Measurements from ENCODE around the gene TSEN15. TPM values are rescaled to one million over a fixed set of nuclear protein-coding genes. Genes with fewer than 3 reads are reported as not detected.
"Not testable (repeated sequence)": the region's sequence is repeated elsewhere in the genome, so short reads cannot be mapped to it uniquely, and the experiment has no call there.

TSEN15 gene
- total RNA-seq, 1 donor from 2014 or later = 24.5 TPM

GRCh38 chr1:184035719-184036516, 15.6 kb upstream of the TSEN15 start:
- Mint-ChIP-seq H3K27ac (no peak overlapping the region), H3K4me1 (ENCODE audit: unreplicated experiment) (peaks cover 9% of the 10 kb centered on the region), H3K9me3 (no peaks in the 10 kb centered on the region), H3K36me3 (no peaks in the 10 kb centered on the region), H3K27me3 (peaks cover 83% of the 10 kb centered on the region), H3K4me3 (peak overlapping the region; percentile 80)
- no peak for DNase-seq (ENCODE audit: extremely low spot score, unreplicated experiment)
- TF ChIP-seq CTCF (conservative IDR thresholded peaks at IDR 0.05) = peak; percentile 30

GRCh38 chr1:184036517-184036949, 15.0 kb upstream of the TSEN15 start:
- TF ChIP-seq CTCF (conservative IDR thresholded peaks at IDR 0.05) = peak; percentile 6
- no peaks in the 10 kb centered on the region for H3K9me3 Mint-ChIP-seq
- H3K27ac Mint-ChIP-seq = no peak overlapping the region
- peaks cover 9% of the 10 kb centered on the region for H3K4me1 Mint-ChIP-seq (ENCODE audit: unreplicated experiment)
- H3K27me3 Mint-ChIP-seq = peaks cover 81% of the 10 kb centered on the region
- no peaks in the 10 kb centered on the region for H3K36me3 Mint-ChIP-seq
- H3K4me3 Mint-ChIP-seq = peak overlapping the region; percentile 80
- DNase-seq (ENCODE audit: extremely low spot score, unreplicated experiment) = peak; percentile 70

- H3K9me3 Mint-ChIP-seq = no peaks in the 10 kb centered on the region
- no peaks in the 10 kb centered on the region for H3K36me3 Mint-ChIP-seq
- peak overlapping the region; percentile 82 for H3K4me3 Mint-ChIP-seq
Observed at GRCh38 chr1:184037849-184038591, 13.5 kb upstream of the TSEN15 start.

GRCh38 chr1:184039126-184039525, 12.4 kb upstream of the TSEN15 start:
- peaks cover 63% of the 10 kb centered on the region for H3K27me3 Mint-ChIP-seq
- peak overlapping the region; percentile 69 for H3K4me3 Mint-ChIP-seq
- H3K4me1 Mint-ChIP-seq (ENCODE audit: unreplicated experiment) = peaks cover 9% of the 10 kb centered on the region
- no peaks in the 10 kb centered on the region for H3K9me3 Mint-ChIP-seq
- DNase-seq (ENCODE audit: extremely low spot score, unreplicated experiment) = no peak
- no peak overlapping the region for H3K27ac Mint-ChIP-seq
- no peak for TF ChIP-seq CTCF (conservative IDR thresholded peaks at IDR 0.05)
- no peaks in the 10 kb centered on the region for H3K36me3 Mint-ChIP-seq

More at GRCh38 chr1:184037849-184038591, 13.5 kb upstream of the TSEN15 start:
- Mint-ChIP-seq H3K27me3 (peaks cover 74% of the 10 kb centered on the region), H3K4me1 (ENCODE audit: unreplicated experiment) (peaks cover 9% of the 10 kb centered on the region), H3K27ac (no peak overlapping the region)
- no peak for DNase-seq (ENCODE audit: extremely low spot score, unreplicated experiment)
- no peak for TF ChIP-seq CTCF (conservative IDR thresholded peaks at IDR 0.05)

GRCh38 chr1:184041731-184042130, 9.8 kb upstream of the TSEN15 start:
- no peak for TF ChIP-seq CTCF (conservative IDR thresholded peaks at IDR 0.05)
- DNase-seq (ENCODE audit: extremely low spot score, unreplicated experiment) = no peak
- no peak overlapping the region for H3K27ac Mint-ChIP-seq
- no peaks in the 10 kb centered on the region for H3K36me3 Mint-ChIP-seq
- H3K9me3 Mint-ChIP-seq = no peaks in the 10 kb centered on the region
- H3K4me1 Mint-ChIP-seq (ENCODE audit: unreplicated experiment) = peaks cover 4% of the 10 kb centered on the region
- H3K4me3 Mint-ChIP-seq = no peak overlapping the region
- peaks cover 39% of the 10 kb centered on the region for H3K27me3 Mint-ChIP-seq

GRCh38 chr1:184043315-184043714, 8.2 kb upstream of the TSEN15 start:
- not testable (repeated sequence) for H3K9me3 Mint-ChIP-seq; DNase-seq (ENCODE audit: extremely low spot score, unreplicated experiment); H3K27ac Mint-ChIP-seq; H3K4me3 Mint-ChIP-seq; H3K4me1 Mint-ChIP-seq (ENCODE audit: unreplicated experiment); H3K36me3 Mint-ChIP-seq
- H3K27me3 Mint-ChIP-seq = peaks cover 34% of the 10 kb centered on the region

Measured in type B pancreatic cell (in vitro differentiated cells).